Fibroblast of skin of right quadriceps (primary cell): Measurements from ENCODE around the gene HPSE2.
"Not testable (repeated sequence)": the region's sequence is repeated elsewhere in the genome, so short reads cannot be mapped to it uniquely, and the experiment has no call there.

Source experiments
- DNase-seq: peaks from one replicate; pipeline ENCODE4 v3.0.0-alpha.2; 2013

Gene HPSE2

DNA sequence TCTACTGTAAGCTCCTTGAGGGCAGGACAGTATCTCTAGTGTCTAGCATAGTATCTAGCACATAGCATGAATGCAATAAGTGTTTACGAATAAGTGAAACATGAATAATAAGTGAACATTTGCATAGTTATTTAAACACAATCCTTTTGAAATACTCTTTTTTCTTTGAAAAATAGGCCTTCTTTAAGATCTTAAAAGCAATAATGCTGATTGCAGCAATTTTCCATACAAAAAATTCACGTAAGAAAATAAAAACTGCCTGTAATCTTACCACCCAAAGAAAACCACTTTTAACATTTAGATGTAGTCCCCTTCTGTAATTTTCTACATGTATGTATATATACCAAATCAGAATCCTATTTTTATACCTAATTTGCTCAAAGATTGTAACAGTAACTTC lies 626.4 kb downstream of the HPSE2 start:
- no peak for DNase-seq

DNA sequence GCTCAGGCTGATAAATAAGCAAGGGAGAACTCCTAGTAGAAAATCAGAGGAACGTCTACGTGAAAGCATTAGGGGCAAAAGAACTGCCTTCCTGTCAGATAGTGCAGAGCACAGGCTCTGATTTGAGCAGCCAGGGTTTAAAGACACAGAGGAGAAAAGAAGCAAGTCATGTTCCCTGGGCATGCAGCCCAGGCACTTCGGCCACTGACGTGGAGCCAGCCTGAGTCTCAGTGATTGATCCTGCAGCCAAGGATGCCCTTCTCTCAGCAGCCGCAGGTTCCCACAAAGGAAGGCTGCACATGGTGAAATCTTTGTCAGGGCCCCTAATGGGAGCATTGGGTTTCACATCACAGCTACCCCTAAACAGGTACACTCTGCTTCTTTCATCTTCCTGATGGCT lies 627.2 kb downstream of the HPSE2 start:
- DNase-seq: no peak

GRCh38 chr10:98602224-98602623 lies 633.4 kb downstream of the HPSE2 start:
- DNase-seq: no peak

DNA sequence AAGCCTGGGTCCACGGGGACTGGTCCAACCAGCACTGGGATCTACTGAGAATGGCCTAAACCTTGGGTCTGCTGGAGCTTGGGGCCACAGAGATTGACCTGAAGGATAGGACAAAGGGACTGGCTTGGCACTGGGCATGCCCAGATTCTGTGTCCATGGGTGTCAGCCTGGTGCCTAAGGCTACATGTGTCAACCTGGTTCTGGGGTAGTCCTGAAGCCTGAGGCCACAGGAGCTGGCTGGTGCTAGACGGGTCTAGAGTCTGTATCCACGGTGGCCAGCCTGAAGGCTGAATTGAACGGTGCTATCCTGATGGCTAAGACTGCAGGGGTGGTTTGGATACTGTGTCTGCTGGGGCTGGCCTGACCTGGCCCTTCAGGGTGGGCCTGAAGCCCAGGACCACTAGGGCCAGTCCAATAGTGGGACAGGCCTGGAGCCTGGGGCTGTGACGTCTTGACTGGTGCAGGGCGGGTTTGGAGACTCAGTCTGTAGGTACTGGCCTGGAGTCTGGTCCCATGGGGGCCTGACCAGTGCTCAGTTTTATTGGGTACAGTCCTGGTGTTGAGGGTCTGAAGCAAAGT lies 636.5 kb downstream of the HPSE2 start:
- no peak for DNase-seq

- DNase-seq: no peak
Measured at GRCh38 chr10:98596404-98596803, 639.2 kb downstream of the HPSE2 start.

DNA sequence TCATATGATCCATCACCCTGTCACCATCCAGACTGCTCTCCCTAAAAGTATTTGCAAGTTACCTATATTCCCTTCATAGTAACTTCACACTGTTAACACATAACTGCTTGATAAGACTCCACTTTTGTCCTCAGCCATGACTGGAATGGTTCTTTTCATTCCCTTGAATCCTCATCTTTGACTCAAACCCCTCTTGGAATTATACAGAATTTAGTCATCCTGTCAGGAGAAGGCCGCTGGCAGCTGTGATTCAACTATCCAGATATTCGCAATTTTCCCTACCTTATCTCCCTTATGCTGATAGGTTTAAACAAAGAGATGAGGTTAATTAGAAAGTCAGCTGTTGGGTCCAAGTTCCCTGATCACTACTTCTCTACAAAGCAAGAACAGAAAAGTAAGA lies 646.0 kb downstream of the HPSE2 start:
- no peak for DNase-seq

- no peak for DNase-seq
Measured at GRCh38 chr10:98589007-98589406, 646.6 kb downstream of the HPSE2 start.

DNA sequence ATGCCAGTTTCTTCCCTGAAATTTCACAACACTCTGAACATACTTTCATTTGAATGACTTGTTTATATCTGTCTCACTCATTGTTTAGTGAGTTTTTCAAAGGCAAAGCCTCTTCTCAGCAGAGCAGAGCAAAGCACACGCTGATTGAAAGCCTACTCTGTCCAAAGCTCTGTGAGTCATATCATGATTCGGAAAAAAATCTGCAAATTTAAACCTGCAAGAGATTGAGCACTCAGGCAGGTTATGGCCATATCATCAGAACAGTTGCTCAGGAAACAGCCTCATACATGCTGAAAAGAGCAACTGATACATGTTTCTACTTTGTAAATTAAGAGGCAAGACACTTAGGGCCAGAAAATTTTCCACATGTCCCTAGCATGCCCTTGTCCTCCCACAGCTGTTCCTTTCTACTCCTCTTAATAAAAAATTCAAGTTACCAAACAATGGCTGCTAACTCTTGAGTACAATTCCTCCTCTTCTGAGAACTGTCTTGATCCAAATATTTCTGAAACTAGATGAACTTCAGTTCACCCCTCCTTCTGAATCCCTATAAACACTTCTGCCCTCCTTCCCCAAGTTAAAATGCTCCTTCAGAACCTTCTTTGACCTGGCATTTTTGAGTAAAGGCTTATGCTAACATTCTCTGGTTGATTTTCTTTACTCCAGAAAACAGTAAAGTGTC lies 648.4 kb downstream of the HPSE2 start:
- no peak for DNase-seq

DNA sequence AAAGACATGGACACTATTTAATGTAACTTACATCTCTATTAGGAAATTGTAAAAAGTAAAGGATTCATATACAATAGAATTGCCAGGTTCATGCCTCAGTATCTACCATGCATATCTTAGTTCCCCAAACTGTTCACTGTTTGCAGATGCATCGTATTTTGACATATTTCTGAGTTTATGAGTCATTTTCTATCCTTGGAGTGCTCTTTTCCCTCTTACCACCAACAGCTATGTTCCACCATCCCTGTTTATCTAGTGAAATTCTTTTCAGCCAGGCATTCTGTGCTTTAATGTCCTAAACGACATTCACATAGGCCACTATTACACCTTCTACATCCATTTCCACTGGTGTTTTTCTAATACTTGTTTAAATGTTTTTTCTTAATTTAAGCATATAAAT lies 649.6 kb downstream of the HPSE2 start:
- no peak for DNase-seq

GRCh38 chr10:98582363-98582762 lies 653.3 kb downstream of the HPSE2 start:
- no peak for DNase-seq

GRCh38 chr10:98577578-98577977 lies 658.1 kb downstream of the HPSE2 start:
- DNase-seq: no peak

DNA sequence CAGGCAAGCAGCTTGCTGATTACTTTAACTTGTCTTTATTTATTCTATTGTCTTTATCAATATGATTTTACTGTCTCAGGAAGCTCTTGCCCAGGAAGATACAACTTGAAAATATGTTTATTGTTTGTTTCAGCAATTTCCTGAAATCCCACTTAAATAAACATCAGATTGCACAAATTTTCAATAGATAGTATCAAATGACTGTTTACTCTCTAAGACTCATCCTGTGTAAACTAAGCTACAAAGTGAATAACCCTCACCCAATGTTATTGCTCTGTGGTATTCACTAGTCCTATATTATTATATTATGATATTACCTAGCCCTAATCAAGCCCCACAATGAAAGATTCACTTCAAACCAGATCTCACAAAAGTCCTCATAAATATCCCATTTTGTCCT lies 658.5 kb downstream of the HPSE2 start:
- DNase-seq: no peak

DNA sequence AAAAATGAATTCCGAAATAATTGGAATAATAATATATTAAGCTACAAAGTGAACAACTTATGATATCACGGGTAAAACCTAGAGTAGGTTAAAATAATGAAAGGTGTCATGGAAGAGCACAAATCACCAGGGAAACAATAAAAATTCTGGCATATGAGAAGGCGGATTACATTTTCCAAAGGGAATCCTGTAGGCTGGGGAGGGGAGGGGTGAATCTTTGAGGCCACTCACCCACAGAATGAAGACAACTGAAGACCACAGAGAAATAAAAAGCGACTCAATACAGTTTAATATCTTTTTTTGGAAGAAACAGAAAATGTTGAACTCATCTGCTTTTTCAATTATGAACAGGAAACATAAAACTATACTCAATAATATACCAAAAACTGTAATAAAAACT lies 659.6 kb downstream of the HPSE2 start:
- DNase-seq: no peak

DNA sequence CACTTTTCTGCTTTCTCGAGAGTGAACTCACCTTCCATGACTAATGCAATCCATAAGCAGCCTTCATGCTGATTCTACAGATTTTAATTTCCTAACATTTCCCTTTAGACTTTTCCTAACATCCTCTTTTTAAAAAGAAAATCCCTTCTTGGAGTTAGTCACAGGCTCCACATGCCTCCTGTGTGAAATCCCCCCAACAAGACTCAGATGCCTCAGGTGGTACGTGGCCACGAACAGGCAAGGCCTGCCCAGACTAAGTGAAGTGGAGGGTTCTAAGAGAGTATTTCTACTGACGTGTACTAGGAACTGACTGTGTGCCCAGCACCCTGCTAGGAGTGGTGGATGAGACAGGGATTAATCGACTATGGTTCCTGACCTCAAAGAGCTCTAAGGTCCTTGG lies 663.1 kb downstream of the HPSE2 start:
- no peak for DNase-seq

DNA sequence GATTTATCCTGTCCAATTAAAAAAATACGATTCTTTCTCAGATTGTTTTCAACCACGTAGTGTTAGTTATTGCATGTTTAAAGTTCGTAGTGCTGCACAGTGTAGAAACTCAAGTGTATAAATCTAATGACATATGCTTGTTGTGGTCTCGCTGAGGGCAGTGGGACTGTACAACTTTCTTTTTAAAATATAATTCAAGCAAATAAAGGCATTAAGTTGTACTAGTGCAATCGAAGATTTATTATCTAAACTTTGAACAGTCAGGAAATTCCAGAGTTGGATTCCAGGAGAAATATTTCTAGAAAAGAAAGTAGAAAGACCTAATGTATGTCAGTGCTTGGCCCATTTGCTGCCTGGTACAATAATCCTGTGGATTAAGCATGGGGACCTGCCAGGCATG lies 664.8 kb downstream of the HPSE2 start:
- DNase-seq: no peak

GRCh38 chr10:98569853-98570252 lies 665.8 kb downstream of the HPSE2 start:
- DNase-seq: no peak

- no peak for DNase-seq
Measured at GRCh38 chr10:98568551-98568950, 667.1 kb downstream of the HPSE2 start.

DNA sequence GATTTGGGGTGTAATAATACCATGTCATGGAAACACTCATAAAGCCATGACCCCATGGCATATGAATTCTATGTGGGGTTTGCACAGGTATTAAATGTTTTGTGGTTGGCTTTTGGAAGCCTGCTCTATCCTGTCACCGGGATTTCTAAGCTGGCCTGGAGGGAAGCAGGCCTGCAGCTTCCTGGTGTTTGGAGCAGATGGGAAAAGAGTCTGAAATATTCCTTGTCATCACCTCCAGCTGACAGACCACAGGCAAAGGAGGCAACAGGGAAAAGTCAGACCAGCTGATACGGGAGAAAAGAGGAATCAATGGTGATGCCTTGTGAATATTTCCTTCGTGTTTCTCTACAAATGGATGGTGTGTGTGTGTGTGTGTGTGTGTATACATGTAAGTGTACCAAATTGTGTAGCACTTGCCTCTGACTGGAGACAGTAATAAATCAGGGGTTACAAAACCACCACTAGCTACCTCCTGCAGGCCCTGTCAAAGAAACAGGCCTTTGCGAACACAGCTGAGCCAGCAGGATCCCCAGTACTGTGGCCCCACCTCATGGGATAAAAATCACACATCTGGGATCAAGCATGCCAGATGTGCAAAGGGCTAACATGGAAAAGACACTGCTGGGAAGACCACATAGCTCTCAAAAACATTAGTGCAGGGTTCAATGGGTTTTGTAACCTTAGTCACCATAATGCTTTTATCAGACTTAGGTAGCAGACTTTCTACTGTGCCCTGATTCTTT lies 668.1 kb downstream of the HPSE2 start:
- no peak for DNase-seq

DNA sequence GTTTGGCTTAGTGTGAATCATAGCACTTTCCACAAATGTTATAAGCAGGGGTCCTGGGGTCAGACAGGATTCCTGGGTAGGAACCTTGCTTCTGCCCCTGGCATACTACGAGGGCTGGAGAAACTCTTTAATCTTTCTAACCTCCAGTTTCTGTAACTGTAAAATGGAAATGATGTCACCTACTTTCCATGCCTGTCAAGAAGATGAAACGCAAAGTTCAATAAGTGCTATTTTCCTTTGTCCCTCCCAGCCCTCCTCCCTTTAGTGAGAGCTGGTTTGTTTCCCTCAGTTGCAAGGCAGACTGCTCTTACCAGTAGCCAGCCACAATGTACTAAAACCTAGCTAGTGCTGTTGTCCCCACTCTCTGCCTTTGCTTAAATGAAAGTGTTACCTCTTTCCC lies 671.8 kb downstream of the HPSE2 start:
- no peak for DNase-seq

- no peak for DNase-seq
Measured at GRCh38 chr10:98560565-98560964, 675.1 kb downstream of the HPSE2 start.

- DNase-seq: no peak
Measured at GRCh38 chr10:98556061-98556460, 679.6 kb downstream of the HPSE2 start.

- DNase-seq: no peak
Measured at GRCh38 chr10:98555021-98555619, 680.5 kb downstream of the HPSE2 start.

DNA sequence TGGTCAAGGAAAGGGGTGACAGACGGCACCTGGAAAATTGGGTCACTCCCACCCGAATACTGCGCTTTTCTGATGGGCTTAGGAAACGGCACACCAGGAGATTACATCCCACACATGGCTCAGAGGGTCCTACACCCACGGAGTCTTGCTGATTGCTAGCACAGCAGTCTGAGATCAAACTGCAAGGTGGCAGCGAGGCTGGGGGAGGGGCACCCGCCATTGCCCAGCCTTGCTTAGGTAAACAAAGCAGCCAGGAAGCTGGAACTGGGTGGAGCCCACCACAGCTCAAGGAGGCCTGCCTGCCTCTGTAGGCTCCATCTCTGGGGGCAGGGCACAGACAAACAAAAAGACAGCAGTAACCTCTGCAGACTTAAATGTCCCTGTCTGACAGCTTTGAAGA lies 694.1 kb downstream of the HPSE2 start:
- DNase-seq: not testable (repeated sequence)

DNA sequence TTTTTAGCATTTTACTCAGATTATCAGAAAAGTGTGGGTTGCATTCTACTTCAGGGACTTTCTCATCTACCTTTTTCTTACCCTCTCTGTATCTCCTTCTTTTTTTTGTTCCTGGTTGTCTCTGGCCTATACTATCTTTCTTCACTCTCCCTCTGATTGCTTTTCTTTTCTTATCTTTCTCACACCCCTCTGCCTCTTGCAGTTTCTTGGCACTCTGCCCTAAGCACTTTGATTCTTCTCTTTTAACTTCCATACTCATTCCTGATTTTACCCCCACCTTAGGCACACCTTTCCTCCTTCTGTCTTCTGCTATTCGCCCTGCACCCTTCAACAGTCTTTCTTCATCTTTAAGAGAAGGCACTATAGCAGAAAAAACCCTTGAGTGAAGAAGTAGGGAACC lies 696.1 kb downstream of the HPSE2 start:
- no peak for DNase-seq
